Smooth muscle cell of the brain vasculature (primary cell): Measurements from ENCODE around the gene PMIS2.

Experiments used
- DNase-seq: peaks from one replicate; pipeline ENCODE4 v3.0.0-alpha.2; 2012; ENCODE audit warnings: low read depth, low spot score

Gene PMIS2

GRCh38 chr19:35556025-35556590, 29.9 kb upstream of the PMIS2 start:
- no peak for DNase-seq

GRCh38 chr19:35556846-35557538, 29.0 kb upstream of the PMIS2 start:
- no peak for DNase-seq

GRCh38 chr19:35557539-35558399, 28.2 kb upstream of the PMIS2 start:
- no peak for DNase-seq

- DNase-seq: no peak
Measured at GRCh38 chr19:35558400-35559280, 27.3 kb upstream of the PMIS2 start.

- no peak for DNase-seq
Measured at GRCh38 chr19:35559281-35559659, 26.7 kb upstream of the PMIS2 start.

- no peak for DNase-seq
Measured at GRCh38 chr19:35559781-35560180, 26.2 kb upstream of the PMIS2 start.

- no peak for DNase-seq
Measured at GRCh38 chr19:35560271-35560670, 25.7 kb upstream of the PMIS2 start.

- no peak for DNase-seq
Measured at GRCh38 chr19:35560677-35561076, 25.3 kb upstream of the PMIS2 start.

GRCh38 chr19:35561436-35561835, 24.5 kb upstream of the PMIS2 start:
- no peak for DNase-seq

GRCh38 chr19:35562336-35562735, 23.6 kb upstream of the PMIS2 start:
- DNase-seq: no peak

GRCh38 chr19:35562776-35563175, 23.2 kb upstream of the PMIS2 start:
- no peak for DNase-seq

- no peak for DNase-seq
Measured at GRCh38 chr19:35563207-35563829, 22.7 kb upstream of the PMIS2 start, which contains the start of gene ATP4A. TSS of gene ATP4A (minus strand) at chr19:35563658. CDS start at chr19:35563629, 29 bp downstream.

- DNase-seq: no peak
Measured at GRCh38 chr19:35565016-35565856, 20.7 kb upstream of the PMIS2 start.

- no peak for DNase-seq
Measured at GRCh38 chr19:35566738-35567137, 19.2 kb upstream of the PMIS2 start.

- no peak for DNase-seq
Measured at GRCh38 chr19:35569281-35569781, 16.6 kb upstream of the PMIS2 start.

- no peak for DNase-seq
Measured at GRCh38 chr19:35571406-35571965, 14.5 kb upstream of the PMIS2 start.

- no peak for DNase-seq
Measured at GRCh38 chr19:35577918-35578317, 8.1 kb upstream of the PMIS2 start.

GRCh38 chr19:35578707-35579106, 7.3 kb upstream of the PMIS2 start:
- DNase-seq: no peak

GRCh38 chr19:35582760-35583159, 3.2 kb upstream of the PMIS2 start:
- no peak for DNase-seq

- DNase-seq: no peak
Measured at GRCh38 chr19:35587321-35587720, 1.3 kb downstream of the PMIS2 start.
